ENCODE results near the gene RNF207. TPM values are rescaled to one million over a fixed set of nuclear protein-coding genes. Genes with fewer than 3 reads are reported as not detected.

Gene RNF207
- total RNA-seq, 1 experiment from 2014 or later: 0.12 TPM

- DNase-seq (ENCODE audit: low spot score): no peak
These were observed 62.5 kb downstream of the RNF207 start for GRCh38 chr1:6268415-6268814.

- DNase-seq (ENCODE audit: low spot score): no peak
These were observed 63.4 kb downstream of the RNF207 start for GRCh38 chr1:6269296-6269695.

- DNase-seq (ENCODE audit: low spot score): no peak
These were observed 63.9 kb downstream of the RNF207 start for GRCh38 chr1:6269720-6270400.

- no peak for DNase-seq (ENCODE audit: low spot score)
These were observed 64.5 kb downstream of the RNF207 start for GRCh38 chr1:6270401-6270800.

Other genes starting within 250 kb of the RNF207 start
- 2.4 and 12.0 TPM in 2 replicates for gene NPHP4, start 213.7 kb upstream of the RNF207 start, total RNA-seq (2014; rRNA removed; shearing (Covaris generic))
- 3.6 and 4.0 TPM in 2 replicates for gene KCNAB2, start 160.2 kb upstream of the RNF207 start, total RNA-seq (2014; rRNA removed; shearing (Covaris generic))
- gene CHD5, start 25.8 kb upstream of the RNF207 start, total RNA-seq (2014; rRNA removed; shearing (Covaris generic)): 0.04 TPM in 2 replicates
- 113 and 140 TPM in 2 replicates for gene RPL22, start 6.5 kb upstream of the RNF207 start, total RNA-seq (2014; rRNA removed; shearing (Covaris generic))
- gene ICMT, start 29.8 kb downstream of the RNF207 start, total RNA-seq (2014; rRNA removed; shearing (Covaris generic)): 52.2 and 67.1 TPM in 2 replicates
- not detected in 2 replicates for gene HES3, start 38.1 kb downstream of the RNF207 start, total RNA-seq (2014; rRNA removed; shearing (Covaris generic))
- 1.7 and 1.9 TPM in 2 replicates for gene GPR153, start 55.0 kb downstream of the RNF207 start, total RNA-seq (2014; rRNA removed; shearing (Covaris generic))
- gene ACOT7, start 187.6 kb downstream of the RNF207 start, total RNA-seq (2014; rRNA removed; shearing (Covaris generic)): 50.6 and 56.0 TPM in 2 replicates
- gene HES2, start 213.8 kb downstream of the RNF207 start, total RNA-seq (2014; rRNA removed; shearing (Covaris generic)): not detected in 2 replicates
- not detected in 2 replicates for gene ESPN, start 218.7 kb downstream of the RNF207 start, total RNA-seq (2014; rRNA removed; shearing (Covaris generic))